MCF 10A (cell line): Measurements from ENCODE around the gene SNW1. TPM values are rescaled to one million over a fixed set of nuclear protein-coding genes. Genes with fewer than 3 reads are reported as not detected.
"Not testable (repeated sequence)": the region's sequence is repeated elsewhere in the genome, so short reads cannot be mapped to it uniquely, and the experiment has no call there.

Source experiments
- BruUV-seq: library from RNA; stranded (reverse); fragments of 400-500 nt; replicated peaks from 2 replicates; lab custom pipeline; 2021; lab: Mats Ljungman, UMichigan
- CTCF ChIA-PET: fragments of 300-600 bp; sonication (Branson Sonifier 250); formaldehyde crosslinking; extraction: SDS; loops from one replicate; lab custom pipeline; 2021; ENCODE audit warnings: antibody characterized with exemption, inconsistent platforms; lab: Yijun Ruan, JAX
- POLR2A ChIA-PET: fragments of 300-600, 350-650 bp; sonication (Branson Sonifier 250); formaldehyde crosslinking; extraction: SDS; loops from one replicate; lab custom pipeline; 2020; ENCODE audit warnings: antibody characterized with exemption, inconsistent platforms; lab: Yijun Ruan, JAX
- DNase-seq: peaks from one replicate; pipeline ENCODE4 v3.0.0-alpha.2; 2018; ENCODE audit not compliant: unreplicated experiment
- H3K27ac Mint-ChIP-seq: one replicate; pipeline ENCODE4 v1.8.0; 2022; ENCODE audit warnings: mild to moderate bottlenecking, low read depth, mixed read lengths; ENCODE audit not compliant: unreplicated experiment
- H3K27me3 Mint-ChIP-seq: one replicate; pipeline ENCODE4 v1.8.0; 2022; ENCODE audit warnings: mixed read lengths; ENCODE audit not compliant: insufficient read depth, unreplicated experiment
- H3K36me3 Mint-ChIP-seq: one replicate; pipeline ENCODE4 v1.8.0; 2022; ENCODE audit warnings: mild to moderate bottlenecking, moderate library complexity, mixed read lengths; ENCODE audit not compliant: insufficient read depth, unreplicated experiment
- H3K4me1 Mint-ChIP-seq: one replicate; pipeline ENCODE4 v1.8.0; 2022; ENCODE audit warnings: mixed read lengths; ENCODE audit not compliant: insufficient read depth, unreplicated experiment
- H3K4me3 Mint-ChIP-seq: one replicate; pipeline ENCODE4 v1.8.0; 2022; ENCODE audit warnings: mild to moderate bottlenecking, moderate library complexity, mixed read lengths; ENCODE audit not compliant: unreplicated experiment
- H3K9me3 Mint-ChIP-seq: one replicate; pipeline ENCODE4 v1.8.0; 2022; ENCODE audit warnings: mixed read lengths; ENCODE audit not compliant: unreplicated experiment
- intact Hi-C: fragments of 100-400 bp; cut with micrococcal nuclease; formaldehyde crosslinking; loops from 2 replicates; pipeline ENCODE4 v1.14.1; 2022
- total RNA-seq: library from RNA; stranded (reverse); gene quantifications from 2 replicates; pipeline ENCODE4 v1.2.3, GENCODE V29; 2022
- TF ChIP-seq, protein P1 (sequence below): fragments of 200-600 bp; IDR thresholded peaks from one replicate; pipeline ENCODE4 v1.8.0; 2022; ENCODE audit warnings: antibody characterized with exemption, mild to moderate bottlenecking; ENCODE audit not compliant: unreplicated experiment

SNW1 gene
- total RNA-seq, 1 experiment from 2014 or later = 113 TPM

DNA sequence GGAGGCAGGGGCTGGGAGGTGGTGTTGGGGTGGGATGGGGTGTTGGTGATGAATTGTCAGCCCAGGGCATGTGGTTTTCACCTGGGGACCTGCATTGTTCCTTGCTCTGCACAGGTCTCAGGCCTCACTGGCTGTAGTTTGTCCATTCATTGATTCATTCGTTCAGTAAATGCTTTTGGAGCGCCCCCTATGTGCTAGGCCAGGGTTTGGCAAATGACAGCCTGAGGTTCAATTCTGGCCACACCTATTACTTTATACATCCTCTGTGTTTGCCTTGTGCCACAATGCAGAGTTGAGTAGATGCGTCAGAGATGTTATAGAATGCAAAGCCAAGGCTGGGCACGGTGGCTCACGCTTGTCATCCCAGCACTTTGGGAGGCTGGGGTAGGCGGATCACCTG is 43.6 kb upstream of the SNW1 start:
- TF ChIP-seq, protein P1, sequence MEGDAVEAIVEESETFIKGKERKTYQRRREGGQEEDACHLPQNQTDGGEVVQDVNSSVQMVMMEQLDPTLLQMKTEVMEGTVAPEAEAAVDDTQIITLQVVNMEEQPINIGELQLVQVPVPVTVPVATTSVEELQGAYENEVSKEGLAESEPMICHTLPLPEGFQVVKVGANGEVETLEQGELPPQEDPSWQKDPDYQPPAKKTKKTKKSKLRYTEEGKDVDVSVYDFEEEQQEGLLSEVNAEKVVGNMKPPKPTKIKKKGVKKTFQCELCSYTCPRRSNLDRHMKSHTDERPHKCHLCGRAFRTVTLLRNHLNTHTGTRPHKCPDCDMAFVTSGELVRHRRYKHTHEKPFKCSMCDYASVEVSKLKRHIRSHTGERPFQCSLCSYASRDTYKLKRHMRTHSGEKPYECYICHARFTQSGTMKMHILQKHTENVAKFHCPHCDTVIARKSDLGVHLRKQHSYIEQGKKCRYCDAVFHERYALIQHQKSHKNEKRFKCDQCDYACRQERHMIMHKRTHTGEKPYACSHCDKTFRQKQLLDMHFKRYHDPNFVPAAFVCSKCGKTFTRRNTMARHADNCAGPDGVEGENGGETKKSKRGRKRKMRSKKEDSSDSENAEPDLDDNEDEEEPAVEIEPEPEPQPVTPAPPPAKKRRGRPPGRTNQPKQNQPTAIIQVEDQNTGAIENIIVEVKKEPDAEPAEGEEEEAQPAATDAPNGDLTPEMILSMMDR = peak; percentile 30
- no peak overlapping the region for H3K27ac Mint-ChIP-seq
- H3K4me3 Mint-ChIP-seq = no peak overlapping the region
- POLR2A ChIA-PET = no interaction called here
- BruUV-seq = no TSS peak
- H3K36me3 Mint-ChIP-seq = peaks cover 6% of the 10 kb centered on the region
- peak; percentile 75 for DNase-seq
- intact Hi-C loops = no loop called here
- H3K4me1 Mint-ChIP-seq = peaks cover 4% of the 10 kb centered on the region
- no peaks in the 10 kb centered on the region for H3K27me3 Mint-ChIP-seq
- CTCF ChIA-PET = no interaction called here
- H3K9me3 Mint-ChIP-seq = no peaks in the 10 kb centered on the region

DNA sequence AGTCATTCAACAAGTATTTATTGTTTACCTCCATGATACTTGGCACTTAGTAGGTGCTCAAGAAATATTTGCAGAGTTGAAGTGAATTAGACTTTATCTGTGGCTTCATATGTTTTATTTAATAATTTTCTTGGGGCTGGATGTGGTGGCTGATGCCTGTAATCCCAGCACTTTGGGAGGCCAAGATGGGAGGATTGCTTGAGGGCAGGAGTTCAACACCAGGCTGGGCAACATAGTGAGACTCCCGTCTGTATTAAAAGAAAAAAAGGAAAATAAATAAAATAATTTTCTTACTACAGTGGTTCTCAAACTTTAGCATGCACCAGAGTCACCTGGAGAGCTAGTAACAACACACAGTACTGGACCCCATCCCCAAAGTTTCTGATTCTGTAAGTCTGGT is 39.9 kb upstream of the SNW1 start:
- H3K36me3 Mint-ChIP-seq = no peaks in the 10 kb centered on the region
- peaks cover 12% of the 10 kb centered on the region for H3K4me1 Mint-ChIP-seq
- H3K27me3 Mint-ChIP-seq = no peaks in the 10 kb centered on the region
- peak overlapping the region; percentile 87 for H3K4me3 Mint-ChIP-seq
- CTCF ChIA-PET = interaction anchor here (1.0 to 2.7 kb wide), 3 partner anchors 10 to 40 kb away, joined by 3 to 15 read pairs (median 3); partner anchors contain the start of gene SNW1
- TF ChIP-seq, protein P1 = no peak
- no peak for DNase-seq
- intact Hi-C loops = loop anchor here (1.0 kb wide), 1 partner anchor 40 kb away; the partner anchor contains the start of gene SNW1
- POLR2A ChIA-PET = interaction anchor here (0.8 to 4.5 kb wide), 3 partner anchors 38 to 43 kb away, joined by 3 to 31 read pairs (median 3); partner anchors contain the start of gene SNW1
- H3K27ac Mint-ChIP-seq = peak overlapping the region; percentile 61
- BruUV-seq = TSS peak; percentile 48
- no peaks in the 10 kb centered on the region for H3K9me3 Mint-ChIP-seq

- TF ChIP-seq, protein P1 = peak; percentile 39
- H3K9me3 Mint-ChIP-seq = no peaks in the 10 kb centered on the region
- H3K4me1 Mint-ChIP-seq = peaks cover 18% of the 10 kb centered on the region
- DNase-seq = peak; percentile 72
- BruUV-seq = no TSS peak
- intact Hi-C loops = loop anchor here (1.0 to 10.0 kb wide), 2 partner anchors 39 to 135 kb away; partner anchors contain the start of gene SNW1
- H3K27me3 Mint-ChIP-seq = no peaks in the 10 kb centered on the region
- ChIA-PET CTCF (interaction anchor here (0.7 to 2.7 kb wide), 4 partner anchors 9 to 333 kb away, joined by 3 to 15 read pairs (median 4); partner anchors contain the start of gene SNW1), POLR2A (interaction anchor here (0.6 to 4.5 kb wide), 5 partner anchors 16 to 881 kb away, joined by 3 to 31 read pairs (median 3); partner anchors contain the start of gene SNW1)
- no peaks in the 10 kb centered on the region for H3K36me3 Mint-ChIP-seq
- H3K4me3 Mint-ChIP-seq = peak within 1 kb of the TSS; percentile 87
- H3K27ac Mint-ChIP-seq = peak within 1 kb of the TSS; percentile 61
Measured at GRCh38 chr14:77799863-77800730, 39.1 kb upstream of the SNW1 start, which contains the start of gene ADCK1. Gene ADCK1 (plus strand): TSS chr14:77800109. CDS start chr14:77818979, 18,870 bp downstream.

- intact Hi-C loops = loop anchor here (10.0 kb wide), 1 partner anchor 135 kb away; no protein-coding TSS in a partner anchor
- POLR2A ChIA-PET = interaction anchor here (0.6 to 4.5 kb wide), 3 partner anchors 39 to 880 kb away, joined by 3 to 31 read pairs (median 4); partner anchors contain the start of gene SNW1
- not testable (repeated sequence) for DNase-seq, H3K27me3 Mint-ChIP-seq, H3K36me3 Mint-ChIP-seq, BruUV-seq, H3K9me3 Mint-ChIP-seq
- H3K4me1 Mint-ChIP-seq = peaks cover 18% of the 10 kb centered on the region
- H3K4me3 Mint-ChIP-seq = peak overlapping the region; percentile 87
- CTCF ChIA-PET = interaction anchor here (0.7 to 2.7 kb wide), 4 partner anchors 9 to 333 kb away, joined by 3 to 15 read pairs (median 4); partner anchors contain the start of gene SNW1
- peak overlapping the region; percentile 61 for H3K27ac Mint-ChIP-seq
Measured at GRCh38 chr14:77799456-77799855, 38.5 kb upstream of the SNW1 start.
